Keratinocyte (primary cell): ENCODE results near the gene SLFN14. TPM values are rescaled to one million over a fixed set of nuclear protein-coding genes. Genes with fewer than 3 reads are reported as not detected.

Experiments
- DNase-seq: peaks from one replicate; pipeline ENCODE4 v3.0.0-alpha.2; 2011; ENCODE audit warnings: low read depth, missing footprints, low spot score
- FAIRE-seq: peaks from 2 replicates; lab custom pipeline; 2011; peaks lifted over from hg19 to GRCh38; lab: Jason Lieb, UNC
- H2AFZ ChIP-seq: 2 replicates; pipeline ENCODE4 v1.6.0; 2012; ENCODE audit warnings: low read length, control low read depth, inconsistent platforms; ENCODE audit not compliant: control insufficient read depth
- H3K27ac ChIP-seq: 2 replicates; pipeline ENCODE4 v1.5.1; 2011; ENCODE audit warnings: low read length; ENCODE audit not compliant: control insufficient read depth, insufficient read depth
- H3K27me3 ChIP-seq: 3 replicates; pipeline ENCODE4 v1.6.0; 2011; ENCODE audit warnings: low read length; ENCODE audit not compliant: control insufficient read depth, insufficient read depth; ENCODE audit errors: extremely low read depth
- H3K36me3 ChIP-seq, 2 experiments: 2 replicates in 1 of 2; 3 replicates in 1 of 2; pipeline ENCODE4 v1.5.1; 2011; ENCODE audit warnings: low read length in 2 of 2, mild to moderate bottlenecking in 1 of 2; ENCODE audit not compliant: control insufficient read depth in 2 of 2, insufficient read depth in 2 of 2; ENCODE audit errors: extremely low read depth in 1 of 2
- H3K4me1 ChIP-seq: 3 replicates; pipeline ENCODE4 v1.5.1; 2011; ENCODE audit warnings: low read length; ENCODE audit not compliant: control insufficient read depth, insufficient read depth; ENCODE audit errors: extremely low read depth
- H3K4me2 ChIP-seq: 3 replicates; pipeline ENCODE4 v1.6.0; 2011; ENCODE audit warnings: low read depth, low read length; ENCODE audit not compliant: control insufficient read depth, insufficient read depth; ENCODE audit errors: extremely low read depth
- H3K4me3 ChIP-seq, 3 experiments: fragments of 200-600 bp in 1 of 3; sonication (generic) in 1 of 3; 2 replicates in 2 of 3; 3 replicates in 1 of 3; pipeline ENCODE4 v1.5.1; 2011 to 2016; ENCODE audit warnings: low read length in 3 of 3, mild to moderate bottlenecking in 3 of 3, control low read depth in 2 of 3, inconsistent platforms in 1 of 3, low read depth in 1 of 3, mixed read lengths in 1 of 3, mixed run types in 1 of 3, moderate library complexity in 1 of 3; ENCODE audit not compliant: control insufficient read depth in 2 of 3, insufficient read depth in 2 of 3; ENCODE audit errors: extremely low read depth in 1 of 3
- H3K79me2 ChIP-seq: 2 replicates; pipeline ENCODE4 v1.6.0; 2012; ENCODE audit warnings: low read length; ENCODE audit not compliant: control insufficient read depth, insufficient read depth
- H3K9ac ChIP-seq: 3 replicates; pipeline ENCODE4 v1.6.0; 2011; ENCODE audit warnings: low read length; ENCODE audit not compliant: control insufficient read depth, insufficient read depth; ENCODE audit errors: extremely low read depth
- H3K9me1 ChIP-seq: 3 replicates; pipeline ENCODE4 v1.6.0; 2011; ENCODE audit warnings: low read length; ENCODE audit not compliant: control insufficient read depth, insufficient read depth; ENCODE audit errors: extremely low read depth
- H3K9me3 ChIP-seq: 2 replicates; pipeline ENCODE4 v1.5.1; 2012; ENCODE audit warnings: low read depth, low read length; ENCODE audit not compliant: control insufficient read depth
- H4K20me1 ChIP-seq: 3 replicates; pipeline ENCODE4 v1.6.0; 2011; ENCODE audit warnings: low read length; ENCODE audit not compliant: control insufficient read depth, insufficient read depth; ENCODE audit errors: extremely low read depth
- CTCF ChIP-seq, 3 experiments: IDR thresholded peaks in 1 of 3; conservative IDR thresholded peaks in 1 of 3; optimal IDR thresholded peaks in 1 of 3; 2 replicates in 2 of 3; 3 replicates in 1 of 3; pipeline versions ENCODE3 to v1.5.1; 2011; ENCODE audit warnings: low read length in 3 of 3, mild to moderate bottlenecking in 3 of 3, moderate library complexity in 2 of 3, control low read depth in 1 of 3, inconsistent platforms in 1 of 3; ENCODE audit not compliant: insufficient read depth in 2 of 3; ENCODE audit errors: extremely low read depth in 1 of 3
- EZH2 ChIP-seq: IDR thresholded peaks from one replicate; pipeline ENCODE4 v1.6.1; 2012; ENCODE audit warnings: inconsistent platforms, mild to moderate bottlenecking, low read length, moderate library complexity
- dilution Hi-C: fragments of 300-500 bp; cut with MboI; formaldehyde crosslinking; loops from one replicate; pipeline ENCODE4 v1.7.0; 2020; ENCODE audit warnings: low sequenced_read_pairs; ENCODE audit not compliant: extremely low pct_ligation_motif_present
- polyA plus RNA-seq, 5 experiments: library from polyadenylated mRNA; depleted of rRNA in 3 of 5; stranded (reverse) in 3 of 5; stranded (forward) in 1 of 5; unstranded in 1 of 5; fragments of >200 nt; gene quantifications; 1 replicate in 1 of 5; 2 replicates in 3 of 5; 3 replicates in 1 of 5; pipeline versions ENCODE4 v1.2.1 to v1.2.3, GENCODE V29; 2011 to 2012; ENCODE audit warnings: missing spikeins in 2 of 5, low read depth in 1 of 5, low replicate concordance in 1 of 5

SLFN14 gene
- polyA plus RNA-seq, 1 donor (not counting 4 experiments of a cell fraction or from before 2014, with no cell fraction given), result not detected

DNA sequence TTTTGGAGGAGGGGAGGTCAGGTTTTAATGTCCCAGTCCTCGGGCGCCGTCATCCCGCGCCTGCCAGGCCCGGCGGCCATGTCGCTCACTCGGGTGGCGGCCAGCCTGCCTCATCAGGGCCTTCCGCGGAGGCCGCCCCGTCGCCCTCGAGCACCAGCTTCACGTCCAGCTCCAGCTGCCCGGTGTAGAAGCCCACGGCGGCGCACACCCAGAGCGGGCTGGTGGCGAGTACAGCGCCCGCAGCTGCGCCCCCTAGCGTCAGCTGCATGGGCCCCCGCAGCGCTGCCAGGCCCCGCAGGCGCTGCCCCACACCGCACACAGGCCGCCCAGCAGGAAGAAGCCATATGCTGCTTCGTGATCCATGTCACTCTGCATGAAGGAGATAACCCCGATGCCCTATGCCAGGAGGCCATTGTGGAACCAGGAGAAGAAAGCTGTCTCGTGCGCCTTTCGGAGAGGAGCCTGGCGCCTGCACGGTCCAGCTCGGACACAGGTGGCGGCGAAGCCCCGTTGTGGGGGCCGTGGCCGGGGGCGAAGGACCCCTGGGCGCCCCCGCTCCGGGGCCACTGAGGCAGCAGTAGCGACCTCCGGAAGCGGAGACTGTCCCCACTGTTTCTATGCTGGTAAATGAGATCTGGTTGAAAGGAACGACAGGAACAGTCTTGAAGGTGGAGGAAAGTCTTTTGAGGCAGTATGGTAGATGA lies 36.1 kb upstream of the SLFN14 start:
- Histone ChIP-seq H3K9me3 (no peaks in the 10 kb centered on the region), H3K27me3 (no peaks in the 10 kb centered on the region), H3K36me3 (peaks cover 13 to 16% of the 10 kb centered on the region in 2 experiments), H3K9me1 (no peaks in the 10 kb centered on the region), H3K4me2 (no peak overlapping the region), H3K27ac (no peak overlapping the region), H3K4me3 (no peak overlapping the region), H3K9ac (no peak overlapping the region), H4K20me1 (no peaks in the 10 kb centered on the region), H3K4me1 (no peaks in the 10 kb centered on the region), H3K79me2 (peaks cover 74% of the 10 kb centered on the region), H2AFZ (no peak overlapping the region)
- dilution Hi-C loops, result no loop called here
- TF ChIP-seq EZH2 (no peak), CTCF (optimal IDR thresholded peaks at IDR 0.05 in 1 of 3, IDR thresholded peaks at IDR 0.05 in 1 of 3, conservative IDR thresholded peaks at IDR 0.05 in 1 of 3; ENCODE audit: extremely low read depth in 1 of 3, insufficient read depth in 2 of 3, low read length in 3 of 3) (peak in 1 of 3 experiments; percentile 29)
- FAIRE-seq (no peak), DNase-seq (no peak)

DNA sequence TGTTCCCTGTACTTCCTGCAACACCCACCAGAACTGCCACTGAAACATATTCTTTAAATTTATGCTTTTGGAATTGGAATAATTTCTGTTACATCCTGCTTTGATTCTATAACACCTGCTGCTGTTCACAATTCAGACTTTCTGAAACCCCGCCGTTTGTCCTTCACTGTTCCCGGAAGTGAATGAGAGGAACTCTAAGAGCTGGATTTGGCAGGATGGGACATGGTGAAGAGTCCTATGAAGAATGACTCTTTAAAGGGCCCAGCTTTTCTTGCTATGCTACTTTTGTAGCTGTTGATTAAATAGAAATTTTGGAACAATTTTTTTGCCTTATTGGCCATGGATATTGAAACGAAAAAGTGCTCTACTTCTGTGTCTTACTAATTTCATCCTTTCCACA lies 35.5 kb upstream of the SLFN14 start:
- no peaks in the 10 kb centered on the region for H3K9me1 ChIP-seq
- H3K4me2 ChIP-seq, result no peak overlapping the region
- H3K36me3 ChIP-seq, result peaks cover 10 to 14% of the 10 kb centered on the region in 2 experiments
- H4K20me1 ChIP-seq, result no peaks in the 10 kb centered on the region
- TF ChIP-seq CTCF (optimal IDR thresholded peaks at IDR 0.05 in 1 of 3, IDR thresholded peaks at IDR 0.05 in 1 of 3, conservative IDR thresholded peaks at IDR 0.05 in 1 of 3; ENCODE audit: extremely low read depth in 1 of 3, insufficient read depth in 2 of 3, low read length in 3 of 3) (no peak), EZH2 (no peak)
- no peaks in the 10 kb centered on the region for H3K4me1 ChIP-seq
- no peaks in the 10 kb centered on the region for H3K27me3 ChIP-seq
- dilution Hi-C loops, result no loop called here
- peaks cover 78% of the 10 kb centered on the region for H3K79me2 ChIP-seq
- no peak overlapping the region for H3K9ac ChIP-seq
- H2AFZ ChIP-seq, result no peak overlapping the region
- no peak for DNase-seq
- no peak overlapping the region for H3K27ac ChIP-seq
- H3K4me3 ChIP-seq, result no peak overlapping the region
- no peak for FAIRE-seq
- H3K9me3 ChIP-seq, result no peaks in the 10 kb centered on the region
